Lower lobe of right lung (tissue), 2 donors: ENCODE data around the gene LAPTM5. TPM values are rescaled to one million over a fixed set of nuclear protein-coding genes. Genes with fewer than 3 reads are reported as not detected.

Experiments
- ATAC-seq, 2 donors: fragments of 200-7000 bp; cut with Tn5 transposase; one replicate each; pipeline ENCODE4 v1.9.1; 2020 to 2022; ENCODE audit warnings: mild to moderate bottlenecking in 2 of 2, moderate library complexity in 2 of 2
- DNase-seq: peaks from one replicate; pipeline ENCODE4 v3.0.0-alpha.2; 2020
- H3K27ac ChIP-seq: fragments of 200-600 bp; one replicate; pipeline ENCODE4 v1.8.0; 2022
- H3K27me3 ChIP-seq: fragments of 200-600 bp; one replicate; pipeline ENCODE4 v1.8.0; 2022; ENCODE audit warnings: low read depth
- H3K36me3 ChIP-seq: fragments of 200-600 bp; one replicate; pipeline ENCODE4 v1.8.0; 2022; ENCODE audit warnings: mild to moderate bottlenecking
- H3K4me1 ChIP-seq: fragments of 200-600 bp; one replicate; pipeline ENCODE4 v1.8.0; 2022
- H3K4me3 ChIP-seq: fragments of 200-600 bp; one replicate; pipeline ENCODE4 v1.8.0; 2022; ENCODE audit warnings: mild to moderate bottlenecking
- H3K9me3 ChIP-seq: fragments of 200-600 bp; one replicate; pipeline ENCODE4 v1.8.0; 2022
- CTCF ChIP-seq: fragments of 200-600 bp; IDR thresholded peaks from one replicate; pipeline ENCODE4 v1.8.0; 2022; ENCODE audit warnings: antibody characterized with exemption, mild to moderate bottlenecking
- intact Hi-C: fragments of 100-400 bp; cut with DNase I; formaldehyde crosslinking; loops from one replicate; pipeline ENCODE4 v1.11.0; 2022
- total RNA-seq: library from RNA; stranded (reverse); fragmentation: NEBNext Ultra II Directional; extraction: Animal tissue kit (Norgen Biotek cat#: 25700); gene quantifications from one replicate; pipeline ENCODE4 v1.2.1, GENCODE V29; 2021
- donor health status: DM: no; HTN: yes; CAD: no; lungs with severe emphysema.

Gene LAPTM5
- total RNA-seq, 1 donor from 2014 or later, result 544 TPM

- ATAC-seq, result peak; percentile 79 to 93
- H3K4me1 ChIP-seq, result peaks cover 43% of the 10 kb centered on the region
- TF ChIP-seq CTCF, result no peak
- H3K27ac ChIP-seq, result peak overlapping the region; percentile 92
- no peaks in the 10 kb centered on the region for H3K9me3 ChIP-seq
- intact Hi-C loops, result no loop called here
- peak overlapping the region; percentile 57 for H3K4me3 ChIP-seq
- peak; percentile 89 for DNase-seq
- H3K27me3 ChIP-seq, result no peaks in the 10 kb centered on the region
- H3K36me3 ChIP-seq, result no peaks in the 10 kb centered on the region
These were observed 826 bp downstream of the LAPTM5 start for GRCh38 chr1:30756545-30757351.

GRCh38 chr1:30756206-30756544 is 1.4 kb downstream of the LAPTM5 start:
- ATAC-seq, result no peak
- Histone ChIP-seq H3K27me3 (no peaks in the 10 kb centered on the region), H3K36me3 (no peaks in the 10 kb centered on the region), H3K4me1 (peaks cover 49% of the 10 kb centered on the region), H3K4me3 (peak overlapping the region; percentile 57), H3K9me3 (no peaks in the 10 kb centered on the region), H3K27ac (peak overlapping the region; percentile 92)
- DNase-seq, result no peak
- no peak for TF ChIP-seq CTCF
- intact Hi-C loops, result no loop called here

- peak overlapping the region; percentile 92 for H3K27ac ChIP-seq
- no peaks in the 10 kb centered on the region for H3K36me3 ChIP-seq
- intact Hi-C loops, result no loop called here
- peak overlapping the region; percentile 57 for H3K4me3 ChIP-seq
- DNase-seq (no peak), ATAC-seq (no peak)
- no peaks in the 10 kb centered on the region for H3K27me3 ChIP-seq
- no peaks in the 10 kb centered on the region for H3K9me3 ChIP-seq
- peaks cover 53% of the 10 kb centered on the region for H3K4me1 ChIP-seq
- no peak for TF ChIP-seq CTCF
These were observed 1.8 kb downstream of the LAPTM5 start for GRCh38 chr1:30755746-30756145.

GRCh38 chr1:30755334-30755733 is 2.2 kb downstream of the LAPTM5 start:
- DNase-seq (no peak), ATAC-seq (no peak)
- H3K27me3 ChIP-seq, result no peaks in the 10 kb centered on the region
- H3K9me3 ChIP-seq, result no peaks in the 10 kb centered on the region
- peak overlapping the region; percentile 92 for H3K27ac ChIP-seq
- H3K4me3 ChIP-seq, result peak overlapping the region; percentile 57
- intact Hi-C loops, result no loop called here
- no peak for TF ChIP-seq CTCF
- no peaks in the 10 kb centered on the region for H3K36me3 ChIP-seq
- peaks cover 53% of the 10 kb centered on the region for H3K4me1 ChIP-seq

- ATAC-seq, result peak in 1 of 2 donors; percentile 16
- H3K9me3 ChIP-seq, result no peaks in the 10 kb centered on the region
- intact Hi-C loops, result no loop called here
- peak overlapping the region; percentile 57 for H3K4me3 ChIP-seq
- DNase-seq, result no peak
- H3K4me1 ChIP-seq, result peaks cover 55% of the 10 kb centered on the region
- peak overlapping the region; percentile 92 for H3K27ac ChIP-seq
- H3K27me3 ChIP-seq, result no peaks in the 10 kb centered on the region
- no peaks in the 10 kb centered on the region for H3K36me3 ChIP-seq
- no peak for TF ChIP-seq CTCF
These were observed 2.8 kb downstream of the LAPTM5 start for GRCh38 chr1:30754684-30755171.
